Neural cell (in vitro differentiated cells): ENCODE measurements around the gene TANGO6. TPM values are rescaled to one million over a fixed set of nuclear protein-coding genes. Genes with fewer than 3 reads are reported as not detected.

ENCODE experiments used
- H2AFZ ChIP-seq: fragments of 200-600, 300-800 bp; sonication (generic), shearing (Covaris generic); 2 replicates; pipeline ENCODE4 v1.6.0; 2014; ENCODE audit warnings: low read depth, mild to moderate bottlenecking, antibody characterized with exemption, low read length, moderate library complexity
- H3F3A ChIP-seq: fragments of 200-600 bp; shearing (Covaris generic); 2 replicates; pipeline ENCODE4 v1.6.1; 2016; ENCODE audit warnings: mild to moderate bottlenecking, moderate library complexity, mixed read lengths, antibody characterized with exemption, low read length; ENCODE audit not compliant: insufficient read depth, poor library complexity, severe bottlenecking
- H3K27ac ChIP-seq: fragments of 200-600, 300-800 bp; sonication (generic), shearing (Covaris generic); 2 replicates; pipeline ENCODE4 v1.5.1; 2014; ENCODE audit warnings: mild to moderate bottlenecking, low read length, moderate library complexity
- H3K27me3 ChIP-seq: fragments of 300-800, 200-600 bp; sonication (generic), shearing (Covaris generic); 2 replicates; pipeline ENCODE4 v1.6.0; 2014; ENCODE audit warnings: mild to moderate bottlenecking, low read depth, low read length, moderate library complexity; ENCODE audit not compliant: insufficient read depth
- H3K36me3 ChIP-seq: fragments of 300-800, 200-600 bp; sonication (generic), shearing (Covaris generic); 2 replicates; pipeline ENCODE4 v1.5.1; 2014; ENCODE audit warnings: mild to moderate bottlenecking, antibody characterized with exemption, low read length, moderate library complexity; ENCODE audit not compliant: insufficient read depth
- H3K4me2 ChIP-seq: fragments of 300-800, 200-600 bp; sonication (generic), shearing (Covaris generic); 2 replicates; pipeline ENCODE4 v1.6.0; 2014; ENCODE audit warnings: mild to moderate bottlenecking, low read length
- H3K4me3 ChIP-seq: fragments of 300-800, 200-600 bp; sonication (generic), shearing (Covaris generic); 2 replicates; pipeline ENCODE4 v1.5.1; 2014; ENCODE audit warnings: mild to moderate bottlenecking, low read length, moderate library complexity
- H3K79me2 ChIP-seq: fragments of 200-600 bp; shearing (Covaris generic); replicated peaks from 2 replicates; pipeline ENCODE4 v1.6.0; 2014; ENCODE audit warnings: mild to moderate bottlenecking, low read length, moderate library complexity; ENCODE audit not compliant: insufficient read depth
- H3K9ac ChIP-seq: fragments of 300-800, 200-600 bp; sonication (generic), shearing (Covaris generic); 2 replicates; pipeline ENCODE4 v1.6.1; 2016; ENCODE audit warnings: mild to moderate bottlenecking, low read length, mixed read lengths
- H3K9me2 ChIP-seq: fragments of 200-600 bp; shearing (Covaris generic); 2 replicates; pipeline ENCODE4 v1.6.1; 2016; ENCODE audit warnings: mild to moderate bottlenecking, low read length, mixed read lengths; ENCODE audit not compliant: insufficient read depth
- H3K9me3 ChIP-seq: fragments of 200-600, 300-800 bp; sonication (generic), shearing (Covaris generic); 2 replicates; pipeline ENCODE4 v1.6.1; 2016; ENCODE audit warnings: mild to moderate bottlenecking, mixed run types, low read length, moderate library complexity, mixed read lengths
- H4K20me1 ChIP-seq: fragments of 200-600 bp; shearing (Covaris generic); 2 replicates; pipeline ENCODE4 v1.6.1; 2016; ENCODE audit warnings: mild to moderate bottlenecking, mixed run types; ENCODE audit not compliant: insufficient read depth
- EP300 ChIP-seq: fragments of 450-650 bp; conservative IDR thresholded peaks from 2 replicates; pipeline ENCODE4 v1.6.1; 2014; ENCODE audit warnings: antibody characterized with exemption, mild to moderate bottlenecking, moderate library complexity; ENCODE audit not compliant: poor library complexity, severe bottlenecking
- EZH2 ChIP-seq: fragments of 200-600, 300-800 bp; shearing (Covaris generic), sonication (generic); IDR thresholded peaks from 2 replicates; pipeline ENCODE4 v1.6.1; 2014; ENCODE audit warnings: antibody characterized with exemption, low read length, borderline replicate concordance, mild to moderate bottlenecking; ENCODE audit not compliant: insufficient read depth, poor library complexity, severe bottlenecking
- MXI1 ChIP-seq: fragments of 450-650 bp; conservative IDR thresholded peaks from 2 replicates; pipeline ENCODE4 v1.6.1; 2014; ENCODE audit warnings: antibody characterized with exemption, mild to moderate bottlenecking; ENCODE audit not compliant: poor library complexity, severe bottlenecking
- POLR2AphosphoS5 ChIP-seq: IDR thresholded peaks from 2 replicates; pipeline ENCODE4 v1.6.1; 2012
- RAD21 ChIP-seq: fragments of 450-650 bp; conservative IDR thresholded peaks from 2 replicates; pipeline ENCODE4 v1.6.1; 2014; ENCODE audit warnings: antibody characterized with exemption, mild to moderate bottlenecking, moderate library complexity
- SMC3 ChIP-seq: fragments of 450-650 bp; conservative IDR thresholded peaks from 2 replicates; pipeline ENCODE4 v1.6.1; 2014; ENCODE audit warnings: antibody characterized with exemption, mild to moderate bottlenecking, moderate library complexity; ENCODE audit not compliant: poor library complexity
- TAF1 ChIP-seq: IDR thresholded peaks from 2 replicates; pipeline ENCODE4 v1.6.1; 2012; ENCODE audit warnings: low read depth
- polyA plus RNA-seq: library from polyadenylated mRNA; depleted of rRNA; stranded (reverse); fragments of >200 nt; gene quantifications from 2 replicates; pipeline ENCODE4 v1.2.3, GENCODE V29; 2014
- TF ChIP-seq, protein P1 (sequence below): fragments of 450-650 bp; IDR thresholded peaks from 2 replicates; pipeline ENCODE4 v1.5.1; 2014; ENCODE audit warnings: antibody characterized with exemption, mild to moderate bottlenecking, moderate library complexity; ENCODE audit not compliant: poor library complexity, severe bottlenecking
- TF ChIP-seq, protein P2 (sequence below): IDR thresholded peaks from 2 replicates; pipeline ENCODE4 v1.6.1; 2012; ENCODE audit warnings: borderline replicate concordance

The TANGO6 gene
- polyA plus RNA-seq, 1 donor from 2014 or later: 9.5 TPM

DNA sequence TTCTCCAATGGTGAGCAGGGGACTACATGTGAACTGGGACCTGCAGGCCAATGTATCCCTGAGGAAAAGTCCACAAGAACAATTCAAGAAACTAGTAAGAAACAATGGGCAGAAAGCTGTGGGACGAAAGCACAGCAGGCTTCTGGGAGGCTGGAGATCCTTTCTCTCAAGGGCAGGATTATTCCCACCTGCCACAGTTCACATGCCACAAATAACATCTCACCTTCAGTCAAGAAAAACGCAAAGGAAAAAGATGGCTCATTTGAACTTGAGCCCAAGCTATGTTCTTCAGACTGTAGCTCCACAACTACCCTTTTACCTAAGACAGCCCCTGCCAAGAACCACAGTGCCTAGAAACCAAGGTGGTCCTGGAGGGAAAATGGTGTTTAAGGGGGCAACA lies 275.1 kb downstream of the TANGO6 start:
- Histone ChIP-seq H3K4me3 (no peak overlapping the region), H3K27ac (no peak overlapping the region), H3K79me2 (peaks cover 10% of the 10 kb centered on the region), H3K27me3 (no peaks in the 10 kb centered on the region), H3K36me3 (peaks cover 8% of the 10 kb centered on the region), H3K9ac (no peak overlapping the region), H4K20me1 (no peaks in the 10 kb centered on the region), H3K9me3 (no peaks in the 10 kb centered on the region), H3F3A (no peaks in the 10 kb centered on the region), H2AFZ (no peak overlapping the region), H3K4me2 (no peak overlapping the region), H3K9me2 (no peaks in the 10 kb centered on the region)
- TF ChIP-seq, protein P1, sequence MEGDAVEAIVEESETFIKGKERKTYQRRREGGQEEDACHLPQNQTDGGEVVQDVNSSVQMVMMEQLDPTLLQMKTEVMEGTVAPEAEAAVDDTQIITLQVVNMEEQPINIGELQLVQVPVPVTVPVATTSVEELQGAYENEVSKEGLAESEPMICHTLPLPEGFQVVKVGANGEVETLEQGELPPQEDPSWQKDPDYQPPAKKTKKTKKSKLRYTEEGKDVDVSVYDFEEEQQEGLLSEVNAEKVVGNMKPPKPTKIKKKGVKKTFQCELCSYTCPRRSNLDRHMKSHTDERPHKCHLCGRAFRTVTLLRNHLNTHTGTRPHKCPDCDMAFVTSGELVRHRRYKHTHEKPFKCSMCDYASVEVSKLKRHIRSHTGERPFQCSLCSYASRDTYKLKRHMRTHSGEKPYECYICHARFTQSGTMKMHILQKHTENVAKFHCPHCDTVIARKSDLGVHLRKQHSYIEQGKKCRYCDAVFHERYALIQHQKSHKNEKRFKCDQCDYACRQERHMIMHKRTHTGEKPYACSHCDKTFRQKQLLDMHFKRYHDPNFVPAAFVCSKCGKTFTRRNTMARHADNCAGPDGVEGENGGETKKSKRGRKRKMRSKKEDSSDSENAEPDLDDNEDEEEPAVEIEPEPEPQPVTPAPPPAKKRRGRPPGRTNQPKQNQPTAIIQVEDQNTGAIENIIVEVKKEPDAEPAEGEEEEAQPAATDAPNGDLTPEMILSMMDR: no peak
- TF ChIP-seq TAF1: no peak
- no peak for TF ChIP-seq SMC3
- TF ChIP-seq MXI1: no peak
- no peak for TF ChIP-seq POLR2AphosphoS5
- TF ChIP-seq EZH2: no peak
- TF ChIP-seq EP300: no peak
- TF ChIP-seq, protein P2, sequence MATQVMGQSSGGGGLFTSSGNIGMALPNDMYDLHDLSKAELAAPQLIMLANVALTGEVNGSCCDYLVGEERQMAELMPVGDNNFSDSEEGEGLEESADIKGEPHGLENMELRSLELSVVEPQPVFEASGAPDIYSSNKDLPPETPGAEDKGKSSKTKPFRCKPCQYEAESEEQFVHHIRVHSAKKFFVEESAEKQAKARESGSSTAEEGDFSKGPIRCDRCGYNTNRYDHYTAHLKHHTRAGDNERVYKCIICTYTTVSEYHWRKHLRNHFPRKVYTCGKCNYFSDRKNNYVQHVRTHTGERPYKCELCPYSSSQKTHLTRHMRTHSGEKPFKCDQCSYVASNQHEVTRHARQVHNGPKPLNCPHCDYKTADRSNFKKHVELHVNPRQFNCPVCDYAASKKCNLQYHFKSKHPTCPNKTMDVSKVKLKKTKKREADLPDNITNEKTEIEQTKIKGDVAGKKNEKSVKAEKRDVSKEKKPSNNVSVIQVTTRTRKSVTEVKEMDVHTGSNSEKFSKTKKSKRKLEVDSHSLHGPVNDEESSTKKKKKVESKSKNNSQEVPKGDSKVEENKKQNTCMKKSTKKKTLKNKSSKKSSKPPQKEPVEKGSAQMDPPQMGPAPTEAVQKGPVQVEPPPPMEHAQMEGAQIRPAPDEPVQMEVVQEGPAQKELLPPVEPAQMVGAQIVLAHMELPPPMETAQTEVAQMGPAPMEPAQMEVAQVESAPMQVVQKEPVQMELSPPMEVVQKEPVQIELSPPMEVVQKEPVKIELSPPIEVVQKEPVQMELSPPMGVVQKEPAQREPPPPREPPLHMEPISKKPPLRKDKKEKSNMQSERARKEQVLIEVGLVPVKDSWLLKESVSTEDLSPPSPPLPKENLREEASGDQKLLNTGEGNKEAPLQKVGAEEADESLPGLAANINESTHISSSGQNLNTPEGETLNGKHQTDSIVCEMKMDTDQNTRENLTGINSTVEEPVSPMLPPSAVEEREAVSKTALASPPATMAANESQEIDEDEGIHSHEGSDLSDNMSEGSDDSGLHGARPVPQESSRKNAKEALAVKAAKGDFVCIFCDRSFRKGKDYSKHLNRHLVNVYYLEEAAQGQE: no peak
- TF ChIP-seq RAD21: no peak

DNA sequence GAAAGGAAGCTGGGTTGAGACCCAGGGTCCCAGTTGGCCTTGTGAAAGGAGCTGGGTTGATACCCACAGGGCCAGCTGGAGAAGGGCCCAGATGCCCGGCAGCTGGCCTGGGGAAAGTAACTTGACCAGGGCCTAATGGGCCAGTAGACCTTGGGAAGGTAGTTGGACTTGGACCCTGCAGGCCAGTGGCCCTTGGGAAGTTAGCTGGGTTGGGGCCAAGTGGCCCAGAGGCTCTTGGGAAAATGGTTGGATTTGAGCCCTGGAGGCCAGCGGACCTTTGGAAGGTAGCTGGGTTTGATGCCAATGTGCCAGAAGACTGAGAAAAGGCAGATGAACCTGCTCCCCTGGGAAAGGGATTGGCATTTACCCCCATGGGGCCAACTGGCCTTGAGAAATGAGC lies 275.7 kb downstream of the TANGO6 start:
- Histone ChIP-seq H3K36me3 (peaks cover 8% of the 10 kb centered on the region), H3K27me3 (no peaks in the 10 kb centered on the region), H3F3A (no peaks in the 10 kb centered on the region), H3K9me2 (no peaks in the 10 kb centered on the region), H3K79me2 (peaks cover 11% of the 10 kb centered on the region), H3K9ac (no peak overlapping the region), H3K9me3 (no peaks in the 10 kb centered on the region), H3K4me2 (no peak overlapping the region), H3K4me3 (no peak overlapping the region), H3K27ac (no peak overlapping the region), H2AFZ (no peak overlapping the region), H4K20me1 (no peaks in the 10 kb centered on the region)
- TF ChIP-seq EZH2: no peak
- TF ChIP-seq, protein P2: no peak
- no peak for TF ChIP-seq MXI1
